ENCODE results near the gene CRIM1.

The CRIM1 gene

GRCh38 chr2:36561237-36561944 is 205.8 kb downstream of the CRIM1 start:
- no peak for DNase-seq

GRCh38 chr2:36562240-36562639 is 206.7 kb downstream of the CRIM1 start:
- no peak for DNase-seq

GRCh38 chr2:36562973-36563532 is 207.5 kb downstream of the CRIM1 start:
- no peak for DNase-seq

DNA sequence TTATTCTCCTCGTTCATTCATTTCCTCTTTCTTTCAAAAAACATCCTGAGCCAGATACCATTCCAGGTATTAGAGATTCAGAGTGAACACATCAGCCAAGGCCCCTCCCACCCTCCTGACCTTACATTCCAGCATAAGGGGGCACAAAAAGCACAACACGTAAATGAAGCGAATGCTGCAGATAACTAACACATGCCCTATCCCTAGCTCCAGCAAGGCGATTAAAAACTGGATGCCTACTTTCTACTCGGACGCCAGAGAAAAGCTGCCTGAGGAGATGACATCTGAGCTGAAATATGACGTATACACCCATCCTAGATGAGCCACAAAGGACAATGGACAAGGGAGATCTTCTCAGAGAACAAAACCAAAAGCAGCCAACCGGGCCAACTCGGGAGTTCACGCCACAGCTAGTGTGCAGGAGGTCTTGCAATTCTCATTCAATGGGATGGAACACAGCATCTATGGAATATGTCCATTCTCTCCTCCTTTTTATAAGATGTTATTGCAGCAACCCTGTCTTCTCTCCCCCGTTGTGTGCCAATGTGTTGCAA is 208.9 kb downstream of the CRIM1 start:
- no peak for DNase-seq

GRCh38 chr2:36565712-36566111 is 210.1 kb downstream of the CRIM1 start:
- no peak for DNase-seq

DNA sequence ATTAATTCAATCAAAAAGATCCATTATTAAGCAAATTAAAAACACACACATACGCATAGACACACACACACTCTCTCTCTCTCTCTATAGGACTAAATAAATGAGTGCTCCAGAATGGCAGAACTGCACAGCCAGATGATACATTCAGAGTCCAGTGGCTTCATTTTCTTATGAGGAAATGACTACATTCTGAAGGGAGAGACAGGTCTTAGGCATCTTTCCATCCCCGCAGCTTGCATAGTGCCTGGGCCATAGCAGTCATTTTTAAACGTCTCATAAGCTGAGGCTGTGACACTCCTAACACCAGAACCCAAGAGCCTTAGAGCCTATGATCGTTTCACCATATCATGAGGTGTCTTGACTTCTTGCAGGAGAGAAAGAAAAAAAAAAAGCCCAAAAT is 211.3 kb downstream of the CRIM1 start:
- no peak for DNase-seq

DNA sequence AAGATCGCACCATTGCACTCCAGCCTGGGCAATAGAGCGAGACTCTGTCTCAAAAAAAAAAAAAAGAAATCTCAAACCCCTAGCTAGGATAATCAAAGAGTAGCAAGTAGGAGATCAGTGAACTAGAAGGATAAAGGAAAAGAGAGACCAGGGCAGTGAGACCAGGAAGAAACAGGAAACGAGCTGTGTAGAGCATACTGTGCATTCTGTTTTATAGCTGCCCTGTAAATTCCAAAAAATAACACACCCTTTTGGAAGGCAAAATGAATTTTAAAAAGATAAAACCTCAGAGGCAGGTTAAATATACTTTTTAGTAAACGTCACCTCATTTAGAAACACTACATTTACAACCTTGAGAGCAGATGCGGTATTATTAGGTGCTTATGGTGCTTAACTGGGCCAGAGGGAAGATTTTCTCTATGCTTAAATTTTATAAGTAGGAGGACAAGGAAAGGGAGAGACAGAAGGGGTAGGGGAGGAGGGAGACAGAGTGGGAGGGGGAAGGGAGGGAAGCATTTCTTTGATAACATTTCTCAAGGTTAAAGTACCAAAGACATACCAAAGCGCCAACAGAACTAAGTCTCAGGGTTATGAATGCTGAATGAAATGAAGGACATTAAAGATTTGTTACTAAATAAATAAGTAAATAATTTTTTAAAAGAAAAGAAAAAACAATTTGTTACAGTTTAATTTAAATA is 212.3 kb downstream of the CRIM1 start:
- no peak for DNase-seq

- no peak for DNase-seq
These were observed 213.1 kb downstream of the CRIM1 start for GRCh38 chr2:36568516-36569246.

DNA sequence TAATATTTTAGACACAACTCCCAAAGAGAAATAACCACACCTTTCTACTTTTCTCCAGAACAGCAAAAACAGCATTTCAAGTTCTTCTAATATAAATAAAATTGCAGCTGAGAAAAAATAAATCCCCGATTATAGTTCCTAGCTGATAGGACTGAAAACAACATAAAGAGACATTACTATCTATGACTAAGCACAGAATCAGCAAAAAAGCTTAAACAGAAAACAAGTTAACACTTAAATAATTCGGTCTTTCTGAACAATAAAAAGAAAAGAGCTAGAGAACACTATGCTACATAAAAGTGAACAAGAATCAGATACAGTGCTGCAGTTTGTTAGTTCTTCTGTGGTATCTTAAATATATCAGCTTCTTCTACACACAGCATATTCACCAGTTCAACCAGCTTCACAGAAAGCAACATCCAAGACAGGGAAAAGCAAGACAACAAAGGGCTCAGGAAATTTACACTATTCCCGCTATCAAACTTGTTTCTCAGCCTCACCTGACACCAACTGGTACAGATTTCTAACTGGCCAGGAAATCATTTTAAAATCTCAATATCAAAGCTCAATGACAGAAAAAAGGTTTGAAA is 213.8 kb downstream of the CRIM1 start:
- no peak for DNase-seq

- no peak for DNase-seq
These were observed 214.8 kb downstream of the CRIM1 start for GRCh38 chr2:36570416-36570815.

- no peak for DNase-seq
These were observed 216.6 kb downstream of the CRIM1 start for GRCh38 chr2:36572054-36572718.

DNA sequence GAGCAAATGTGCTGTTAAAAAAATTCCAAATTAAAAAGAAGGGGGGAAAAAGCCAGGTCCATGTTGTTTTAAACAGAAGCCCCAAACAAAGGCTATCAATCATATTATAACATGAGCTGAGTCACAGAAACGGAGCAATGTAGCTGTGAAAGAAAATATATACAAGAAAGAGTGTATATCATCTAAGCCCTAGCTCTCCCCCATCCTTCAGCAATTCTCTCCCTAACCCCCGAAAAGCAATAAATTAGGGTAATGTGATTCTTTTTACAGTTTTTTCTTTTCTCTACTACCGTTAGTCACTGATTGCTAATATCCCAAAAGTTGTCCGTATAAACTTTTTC is 217.1 kb downstream of the CRIM1 start:
- no peak for DNase-seq

DNA sequence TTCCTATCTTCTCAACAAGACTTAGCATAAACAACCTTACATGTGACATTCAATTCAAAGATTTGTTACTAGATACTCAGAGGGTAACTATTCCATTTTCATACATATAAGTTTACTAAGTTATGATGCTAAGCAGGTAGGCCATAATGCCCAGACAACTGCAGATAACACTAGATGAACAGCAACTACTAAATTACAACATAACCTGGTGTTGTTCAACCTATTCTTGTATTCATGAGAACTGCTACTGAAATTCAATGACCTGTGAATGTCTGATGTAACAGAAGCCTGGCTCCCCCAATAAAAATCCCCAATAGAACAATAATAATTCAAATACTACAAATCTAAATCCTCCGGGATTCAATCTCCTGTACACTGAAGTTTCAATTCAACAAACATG is 217.6 kb downstream of the CRIM1 start:
- DNase-seq = no peak

DNA sequence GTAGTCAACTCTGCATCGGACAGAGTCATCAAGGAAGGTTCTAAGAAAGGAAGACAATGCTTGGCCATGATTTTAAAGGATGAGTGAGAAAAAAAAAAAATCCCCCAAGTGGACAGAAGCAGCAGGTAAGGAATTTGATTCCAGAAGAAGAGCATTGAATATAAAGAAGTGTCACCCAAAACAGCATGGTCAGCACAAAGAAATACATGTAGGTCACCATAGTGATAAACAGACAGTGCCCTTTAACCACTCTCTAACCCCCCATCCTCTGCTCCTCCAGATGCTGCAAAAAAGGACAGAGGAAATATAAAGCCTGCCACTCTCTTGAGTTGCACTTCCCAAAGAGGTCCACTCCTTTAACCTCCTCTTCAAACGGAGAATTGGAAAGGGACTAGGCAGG is 219.0 kb downstream of the CRIM1 start:
- no peak for DNase-seq

GRCh38 chr2:36577884-36578283 is 222.3 kb downstream of the CRIM1 start:
- DNase-seq = no peak

DNA sequence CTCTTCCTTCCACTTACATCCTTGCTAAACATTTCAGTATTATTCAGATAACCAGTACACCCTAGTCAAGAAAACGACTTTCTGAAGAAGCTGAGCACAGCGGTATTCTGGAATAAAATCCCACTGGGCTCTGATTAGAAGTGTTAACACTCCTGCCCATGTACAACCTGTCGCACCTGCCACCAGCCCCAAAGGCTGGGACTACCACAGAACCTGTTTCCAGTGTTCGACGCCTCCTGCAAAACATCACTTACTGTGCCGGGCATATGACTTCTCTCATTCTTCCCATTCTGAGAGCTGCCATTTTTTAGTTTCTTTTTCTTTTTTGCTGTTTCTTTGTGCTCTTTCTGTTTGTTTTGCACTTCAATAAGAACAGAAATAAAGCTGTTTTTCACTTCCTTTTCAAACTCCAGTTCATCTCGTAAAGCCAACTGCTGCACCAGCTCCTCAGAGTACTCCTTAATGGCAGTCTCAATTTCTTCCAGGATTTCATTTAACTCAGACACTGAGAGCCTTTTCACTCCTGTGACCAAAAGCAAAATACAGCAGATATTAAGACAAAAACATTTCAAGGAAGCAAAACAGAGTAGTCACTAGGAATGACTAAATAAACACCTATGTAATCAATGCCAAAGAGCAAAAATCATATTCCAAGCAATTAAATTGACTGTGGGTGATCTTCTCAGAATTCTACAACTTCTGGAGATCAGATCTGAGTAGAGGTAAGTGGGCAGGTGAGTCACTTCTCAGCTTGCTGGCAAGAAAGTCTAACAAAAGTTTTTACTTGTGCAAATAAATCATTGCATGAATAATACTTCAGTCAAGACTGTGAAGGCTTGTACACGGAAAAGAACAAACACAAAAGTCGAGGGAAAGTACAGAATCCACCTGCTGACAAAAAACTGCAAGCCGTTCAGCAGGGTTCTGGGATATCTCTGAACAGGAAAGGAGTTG is 223.0 kb downstream of the CRIM1 start:
- DNase-seq = no peak

DNA sequence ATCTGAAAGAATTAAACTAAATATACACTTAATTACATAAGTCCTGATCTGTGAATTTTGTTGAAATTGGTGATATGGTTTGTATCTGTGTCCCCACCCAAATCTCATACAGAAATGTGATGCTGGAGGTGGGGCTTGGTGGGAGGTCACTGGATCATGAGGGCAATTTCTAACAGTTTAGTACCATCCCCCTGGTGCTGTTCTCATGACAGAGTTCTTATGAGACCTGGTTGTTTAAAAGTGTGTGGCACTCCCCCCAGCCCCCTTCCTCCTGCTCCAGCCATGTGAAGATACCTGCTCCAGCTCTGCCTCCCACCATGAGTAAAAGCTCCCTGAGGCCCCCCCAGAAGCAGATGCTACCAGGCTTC is 223.7 kb downstream of the CRIM1 start:
- DNase-seq = no peak

GRCh38 chr2:36582538-36582937 is 227.0 kb downstream of the CRIM1 start:
- no peak for DNase-seq

DNA sequence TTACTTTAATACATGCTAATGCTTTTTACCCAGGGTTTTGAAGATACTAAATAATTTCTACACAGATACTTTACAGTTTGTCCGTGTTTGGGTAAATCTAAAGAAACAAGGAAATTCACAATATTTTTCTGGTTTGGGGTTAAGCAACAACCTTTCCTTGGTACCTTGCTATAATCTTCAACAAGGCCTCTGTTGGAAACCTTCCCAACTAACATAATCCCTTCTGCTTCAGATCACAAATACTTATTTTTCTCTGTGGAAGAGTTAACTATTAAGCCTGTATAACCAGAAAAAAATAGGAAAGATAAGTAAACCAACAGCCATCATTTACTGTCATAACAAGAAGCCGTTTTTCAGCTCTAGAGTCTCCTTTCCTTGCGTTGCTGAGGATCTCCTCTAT is 227.4 kb downstream of the CRIM1 start:
- no peak for DNase-seq

GRCh38 chr2:36584148-36584794 is 228.7 kb downstream of the CRIM1 start:
- DNase-seq = no peak

DNA sequence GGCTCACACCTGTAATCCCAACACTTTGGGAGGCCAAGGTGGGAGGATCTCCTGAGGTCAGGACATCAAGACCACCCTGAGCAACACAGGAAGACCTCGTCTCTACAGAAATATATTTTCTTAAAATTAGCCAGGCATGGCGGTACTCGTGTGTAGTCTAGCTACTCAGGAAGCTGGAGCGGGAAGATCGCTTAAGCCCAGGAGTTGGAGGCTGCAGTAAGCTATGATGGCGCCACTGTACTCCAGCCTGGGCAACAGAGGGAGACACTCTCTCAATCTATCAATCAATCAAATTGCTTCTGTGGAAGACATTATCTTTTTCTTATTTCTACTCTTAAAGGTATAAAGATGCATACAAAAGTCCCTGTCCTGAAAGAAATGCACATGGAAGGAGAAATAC is 231.1 kb downstream of the CRIM1 start:
- DNase-seq = no peak
